Neural cell (in vitro differentiated cells): ENCODE measurements around the gene ANP32A. TPM values are rescaled to one million over a fixed set of nuclear protein-coding genes. Genes with fewer than 3 reads are reported as not detected.

Experiments
- H2AFZ ChIP-seq: fragments of 200-600, 300-800 bp; sonication (generic), shearing (Covaris generic); 2 replicates; pipeline ENCODE4 v1.6.0; 2014; ENCODE audit warnings: low read depth, mild to moderate bottlenecking, antibody characterized with exemption, low read length, moderate library complexity
- H3F3A ChIP-seq: fragments of 200-600 bp; shearing (Covaris generic); 2 replicates; pipeline ENCODE4 v1.6.1; 2016; ENCODE audit warnings: mild to moderate bottlenecking, moderate library complexity, mixed read lengths, antibody characterized with exemption, low read length; ENCODE audit not compliant: insufficient read depth, poor library complexity, severe bottlenecking
- H3K27ac ChIP-seq: fragments of 200-600, 300-800 bp; sonication (generic), shearing (Covaris generic); 2 replicates; pipeline ENCODE4 v1.5.1; 2014; ENCODE audit warnings: mild to moderate bottlenecking, low read length, moderate library complexity
- H3K27me3 ChIP-seq: fragments of 300-800, 200-600 bp; sonication (generic), shearing (Covaris generic); 2 replicates; pipeline ENCODE4 v1.6.0; 2014; ENCODE audit warnings: mild to moderate bottlenecking, low read depth, low read length, moderate library complexity; ENCODE audit not compliant: insufficient read depth
- H3K36me3 ChIP-seq: fragments of 300-800, 200-600 bp; sonication (generic), shearing (Covaris generic); 2 replicates; pipeline ENCODE4 v1.5.1; 2014; ENCODE audit warnings: mild to moderate bottlenecking, antibody characterized with exemption, low read length, moderate library complexity; ENCODE audit not compliant: insufficient read depth
- H3K4me2 ChIP-seq: fragments of 300-800, 200-600 bp; sonication (generic), shearing (Covaris generic); 2 replicates; pipeline ENCODE4 v1.6.0; 2014; ENCODE audit warnings: mild to moderate bottlenecking, low read length
- H3K4me3 ChIP-seq: fragments of 300-800, 200-600 bp; sonication (generic), shearing (Covaris generic); 2 replicates; pipeline ENCODE4 v1.5.1; 2014; ENCODE audit warnings: mild to moderate bottlenecking, low read length, moderate library complexity
- H3K79me2 ChIP-seq: fragments of 200-600 bp; shearing (Covaris generic); replicated peaks from 2 replicates; pipeline ENCODE4 v1.6.0; 2014; ENCODE audit warnings: mild to moderate bottlenecking, low read length, moderate library complexity; ENCODE audit not compliant: insufficient read depth
- H3K9ac ChIP-seq: fragments of 300-800, 200-600 bp; sonication (generic), shearing (Covaris generic); 2 replicates; pipeline ENCODE4 v1.6.1; 2016; ENCODE audit warnings: mild to moderate bottlenecking, low read length, mixed read lengths
- H3K9me2 ChIP-seq: fragments of 200-600 bp; shearing (Covaris generic); 2 replicates; pipeline ENCODE4 v1.6.1; 2016; ENCODE audit warnings: mild to moderate bottlenecking, low read length, mixed read lengths; ENCODE audit not compliant: insufficient read depth
- H3K9me3 ChIP-seq: fragments of 200-600, 300-800 bp; sonication (generic), shearing (Covaris generic); 2 replicates; pipeline ENCODE4 v1.6.1; 2016; ENCODE audit warnings: mild to moderate bottlenecking, mixed run types, low read length, moderate library complexity, mixed read lengths
- H4K20me1 ChIP-seq: fragments of 200-600 bp; shearing (Covaris generic); 2 replicates; pipeline ENCODE4 v1.6.1; 2016; ENCODE audit warnings: mild to moderate bottlenecking, mixed run types; ENCODE audit not compliant: insufficient read depth
- CTCF ChIP-seq: fragments of 450-650 bp; IDR thresholded peaks from 2 replicates; pipeline ENCODE4 v1.5.1; 2014; ENCODE audit warnings: antibody characterized with exemption, mild to moderate bottlenecking, moderate library complexity; ENCODE audit not compliant: poor library complexity, severe bottlenecking
- EP300 ChIP-seq: fragments of 450-650 bp; conservative IDR thresholded peaks from 2 replicates; pipeline ENCODE4 v1.6.1; 2014; ENCODE audit warnings: antibody characterized with exemption, mild to moderate bottlenecking, moderate library complexity; ENCODE audit not compliant: poor library complexity, severe bottlenecking
- EZH2 ChIP-seq: fragments of 200-600, 300-800 bp; shearing (Covaris generic), sonication (generic); IDR thresholded peaks from 2 replicates; pipeline ENCODE4 v1.6.1; 2014; ENCODE audit warnings: antibody characterized with exemption, low read length, borderline replicate concordance, mild to moderate bottlenecking; ENCODE audit not compliant: insufficient read depth, poor library complexity, severe bottlenecking
- MXI1 ChIP-seq: fragments of 450-650 bp; conservative IDR thresholded peaks from 2 replicates; pipeline ENCODE4 v1.6.1; 2014; ENCODE audit warnings: antibody characterized with exemption, mild to moderate bottlenecking; ENCODE audit not compliant: poor library complexity, severe bottlenecking
- POLR2AphosphoS5 ChIP-seq: IDR thresholded peaks from 2 replicates; pipeline ENCODE4 v1.6.1; 2012
- RAD21 ChIP-seq: fragments of 450-650 bp; conservative IDR thresholded peaks from 2 replicates; pipeline ENCODE4 v1.6.1; 2014; ENCODE audit warnings: antibody characterized with exemption, mild to moderate bottlenecking, moderate library complexity
- REST ChIP-seq: IDR thresholded peaks from 2 replicates; pipeline ENCODE4 v1.6.1; 2012; ENCODE audit warnings: borderline replicate concordance
- SMC3 ChIP-seq: fragments of 450-650 bp; conservative IDR thresholded peaks from 2 replicates; pipeline ENCODE4 v1.6.1; 2014; ENCODE audit warnings: antibody characterized with exemption, mild to moderate bottlenecking, moderate library complexity; ENCODE audit not compliant: poor library complexity
- TAF1 ChIP-seq: IDR thresholded peaks from 2 replicates; pipeline ENCODE4 v1.6.1; 2012; ENCODE audit warnings: low read depth
- polyA plus RNA-seq: library from polyadenylated mRNA; depleted of rRNA; stranded (reverse); fragments of >200 nt; gene quantifications from 2 replicates; pipeline ENCODE4 v1.2.3, GENCODE V29; 2014

The ANP32A gene
- polyA plus RNA-seq, 1 donor from 2014 or later: 190 TPM

- Histone ChIP-seq H3K9ac (no peak overlapping the region), H3K27me3 (no peaks in the 10 kb centered on the region), H2AFZ (no peak overlapping the region), H3K27ac (no peak overlapping the region), H3K36me3 (no peaks in the 10 kb centered on the region), H4K20me1 (no peaks in the 10 kb centered on the region), H3K79me2 (no peaks in the 10 kb centered on the region), H3K4me2 (no peak overlapping the region), H3K4me3 (no peak overlapping the region), H3K9me2 (no peaks in the 10 kb centered on the region), H3K9me3 (no peaks in the 10 kb centered on the region), H3F3A (no peaks in the 10 kb centered on the region)
- TF ChIP-seq MXI1: no peak
- TF ChIP-seq EZH2: no peak
- TF ChIP-seq EP300: no peak
- TF ChIP-seq SMC3: no peak
- no peak for TF ChIP-seq RAD21
- no peak for TF ChIP-seq POLR2AphosphoS5
- TF ChIP-seq TAF1: no peak
- no peak for TF ChIP-seq REST
- TF ChIP-seq CTCF: no peak
Observed at GRCh38 chr15:68730976-68731897, 89.5 kb downstream of the ANP32A start.

DNA sequence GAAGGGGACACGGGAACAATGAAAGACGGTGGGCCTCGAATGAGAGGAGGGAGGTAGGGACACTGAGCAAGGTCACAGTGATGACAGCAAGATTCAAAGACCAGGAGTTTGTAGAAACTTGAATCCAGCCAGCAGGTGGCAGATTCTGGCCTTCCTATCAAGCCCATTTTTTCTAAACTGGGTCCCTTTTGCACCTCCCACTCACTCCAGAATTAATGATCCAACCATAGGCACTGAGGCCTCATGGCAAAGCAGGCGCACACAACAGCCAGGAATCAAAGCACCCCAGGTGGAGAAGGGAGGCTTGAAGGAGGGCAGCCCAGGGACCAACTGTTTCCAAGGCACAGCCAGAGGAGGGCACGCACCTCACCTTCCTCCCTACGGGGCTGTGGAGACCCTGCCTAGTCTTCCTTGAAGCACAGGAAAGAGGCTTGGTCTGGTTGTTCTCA, 90.2 kb downstream of the ANP32A start:
- no peak overlapping the region for H3K9ac ChIP-seq
- no peak overlapping the region for H3K4me3 ChIP-seq
- no peak overlapping the region for H3K27ac ChIP-seq
- no peaks in the 10 kb centered on the region for H4K20me1 ChIP-seq
- H2AFZ ChIP-seq: no peak overlapping the region
- no peaks in the 10 kb centered on the region for H3K27me3 ChIP-seq
- no peaks in the 10 kb centered on the region for H3K9me2 ChIP-seq
- H3K9me3 ChIP-seq: no peaks in the 10 kb centered on the region
- H3K4me2 ChIP-seq: no peak overlapping the region
- peak; percentile 61 for TF ChIP-seq SMC3
- no peak for TF ChIP-seq EZH2
- TF ChIP-seq CTCF: peak; percentile 47
- TF ChIP-seq RAD21: peak; percentile 46
- no peaks in the 10 kb centered on the region for H3F3A ChIP-seq
- no peaks in the 10 kb centered on the region for H3K79me2 ChIP-seq
- no peaks in the 10 kb centered on the region for H3K36me3 ChIP-seq
